Measurements from ENCODE around the gene VPS26C. TPM values are rescaled to one million over a fixed set of nuclear protein-coding genes. Genes with fewer than 3 reads are reported as not detected.

The VPS26C gene
- polyA plus RNA-seq, 2 of the 4 experiments (the other 2 are of a cell fraction), result 24.2 to 29.5 TPM

DNA sequence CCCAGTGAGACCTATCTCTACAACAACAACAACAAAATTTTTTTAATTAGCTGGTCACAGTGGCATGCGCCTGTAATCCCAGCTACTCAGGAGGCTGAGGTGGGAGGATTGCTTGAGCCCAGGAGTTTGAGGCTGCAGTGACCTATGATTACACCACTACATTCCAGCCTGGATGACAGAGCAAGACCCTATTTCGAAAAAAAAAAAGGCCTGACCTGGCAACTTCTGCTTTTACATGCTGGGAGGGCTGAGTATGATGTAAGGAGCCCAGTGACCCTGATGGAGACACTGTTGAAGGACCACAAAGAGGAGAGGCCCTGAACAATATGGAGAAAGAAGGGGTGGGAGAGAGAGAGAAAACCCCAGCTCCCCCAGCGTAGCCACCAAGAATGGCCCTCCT is 9.2 kb upstream of the VPS26C start:
- Histone ChIP-seq H3K4me3 (no peak overlapping the region), H3K4me1 (no peaks in the 10 kb centered on the region), H3K9me3 (no peaks in the 10 kb centered on the region), H3K27ac (no peak overlapping the region), H3K4me2 (no peak overlapping the region)
- FAIRE-seq, result no peak
- POLR2A ChIA-PET, result no interaction called here
- 82% methylated on average over 3 of the region's 3 CpGs for WGBS (ENCODE audit: missing lambda C conversion rate)
- CTCF ChIA-PET, result no interaction called here
- TF ChIP-seq ZNF302 (CRISPR knock-in tag; IDR thresholded peaks at IDR 0.05), result no peak
- TF ChIP-seq HDAC2 (IDR thresholded peaks at IDR 0.05), result no peak
- no peak for TF ChIP-seq MAZ (IDR thresholded peaks at IDR 0.05; ENCODE audit: borderline replicate concordance, low read depth, low read length)
- no peak for DNase-seq (ENCODE audit: low read depth in 1 of 2, low spot score in 1 of 2)
- ATAC-seq, result no peak

DNA sequence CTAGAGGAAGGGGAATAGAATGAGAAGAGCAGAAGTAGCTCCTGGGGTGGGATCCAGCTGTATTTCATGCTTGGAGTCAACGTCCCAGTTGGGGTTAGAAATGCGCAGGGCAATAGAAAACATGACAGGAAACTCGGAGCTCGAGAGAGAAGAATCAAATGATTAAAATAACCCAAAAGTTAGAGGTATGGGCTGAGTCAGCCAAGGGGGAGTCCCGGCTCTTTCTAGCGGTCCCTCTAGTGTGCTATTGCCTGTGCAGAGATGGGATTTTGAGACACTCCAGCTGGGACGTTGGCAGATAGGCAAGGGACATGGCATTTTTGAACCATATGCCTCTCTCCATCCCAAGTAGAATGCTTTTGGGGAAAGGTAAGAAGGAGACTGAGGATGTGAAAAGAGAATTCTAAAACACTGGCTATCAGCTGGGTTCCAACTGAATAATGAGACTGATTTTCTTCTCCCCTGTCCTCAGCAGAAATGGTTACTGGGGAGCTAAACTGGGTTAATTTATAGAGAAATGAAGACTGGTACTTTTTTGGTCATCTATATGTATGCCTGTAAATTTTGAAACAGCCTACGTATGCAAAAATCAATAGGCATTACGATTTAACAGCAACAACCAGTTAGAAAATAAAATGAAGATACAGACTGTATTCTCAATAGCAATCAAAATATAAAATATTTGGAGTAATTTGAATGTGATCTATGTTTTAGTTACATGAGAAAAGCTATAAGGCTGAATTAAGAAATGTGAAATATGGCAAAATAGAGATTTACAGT is 7.0 kb upstream of the VPS26C start:
- Histone ChIP-seq H3K4me1 (no peaks in the 10 kb centered on the region), H3K4me3 (no peak overlapping the region), H3K4me2 (0 out of 3 replicates have a peak overlapping the region, but pooled peaks have one; percentile 30), H3K9me3 (no peaks in the 10 kb centered on the region), H3K27ac (no peak overlapping the region)
- no peak for ATAC-seq
- CTCF ChIA-PET, result no interaction called here
- POLR2A ChIA-PET, result no interaction called here
- no peak for FAIRE-seq
- no peak for TF ChIP-seq FOSB (CRISPR knock-in tag; IDR thresholded peaks at IDR 0.05)
- TF ChIP-seq TFCP2L1 (CRISPR knock-in tag; IDR thresholded peaks at IDR 0.05), result no peak
- no peak for TF ChIP-seq ZC3H11A (IDR thresholded peaks at IDR 0.05)
- TF ChIP-seq KDM1A (IDR thresholded peaks at IDR 0.05; ENCODE audit: low read depth), result no peak
- TF ChIP-seq, protein P1, sequence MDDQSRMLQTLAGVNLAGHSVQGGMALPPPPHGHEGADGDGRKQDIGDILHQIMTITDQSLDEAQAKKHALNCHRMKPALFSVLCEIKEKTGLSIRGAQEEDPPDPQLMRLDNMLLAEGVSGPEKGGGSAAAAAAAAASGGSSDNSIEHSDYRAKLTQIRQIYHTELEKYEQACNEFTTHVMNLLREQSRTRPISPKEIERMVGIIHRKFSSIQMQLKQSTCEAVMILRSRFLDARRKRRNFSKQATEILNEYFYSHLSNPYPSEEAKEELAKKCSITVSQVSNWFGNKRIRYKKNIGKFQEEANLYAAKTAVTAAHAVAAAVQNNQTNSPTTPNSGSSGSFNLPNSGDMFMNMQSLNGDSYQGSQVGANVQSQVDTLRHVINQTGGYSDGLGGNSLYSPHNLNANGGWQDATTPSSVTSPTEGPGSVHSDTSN (IDR thresholded peaks at IDR 0.05), result no peak
- TF ChIP-seq NPAS2 (CRISPR knock-in tag; IDR thresholded peaks at IDR 0.05; ENCODE audit: borderline replicate concordance), result no peak
- no peak for TF ChIP-seq RFX5 (IDR thresholded peaks at IDR 0.05)
- TF ChIP-seq ESRRA (IDR thresholded peaks at IDR 0.05; ENCODE audit: borderline replicate concordance, low read length), result no peak
- 39% methylated on average over 9 of the region's 9 CpGs for WGBS (ENCODE audit: missing lambda C conversion rate)
- DNase-seq (ENCODE audit: low read depth in 1 of 2, low spot score in 1 of 2), result no peak

DNA sequence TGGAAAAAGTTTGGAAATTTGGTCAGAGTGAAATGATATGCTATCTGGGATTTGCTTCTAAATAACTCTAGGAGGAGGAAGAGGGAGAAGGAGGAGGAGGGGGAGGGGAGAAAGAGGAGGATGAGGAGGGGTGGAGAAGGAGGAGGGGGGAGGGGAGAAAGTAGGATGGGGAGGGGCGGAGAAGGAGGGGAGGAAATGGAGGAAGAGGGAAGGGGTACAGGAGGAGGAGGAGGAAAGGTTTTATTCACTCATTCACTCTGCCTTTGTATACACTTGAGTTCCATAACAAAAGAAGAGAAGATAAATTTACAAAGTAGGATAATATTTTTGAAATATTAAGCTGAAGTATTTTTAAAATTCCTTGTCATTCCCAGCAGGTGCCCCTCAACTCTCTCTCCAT is 6.3 kb upstream of the VPS26C start:
- FAIRE-seq (no peak), ATAC-seq (no peak), DNase-seq (ENCODE audit: low read depth in 1 of 2, low spot score in 1 of 2) (no peak)
- no peak overlapping the region for H3K4me3 ChIP-seq
- no CpG with 5 or more reads among the region's 1 CpG for WGBS (ENCODE audit: missing lambda C conversion rate)
- H3K4me1 ChIP-seq, result 0 out of 3 replicates have a peak, but pooled peaks cover 3% of the 10 kb centered on the region
- H3K4me2 ChIP-seq, result 0 out of 3 replicates have a peak overlapping the region, but pooled peaks have one; percentile 30
- ChIA-PET POLR2A (no interaction called here), CTCF (no interaction called here)
- no peak for TF ChIP-seq FOXS1 (CRISPR knock-in tag; IDR thresholded peaks at IDR 0.05)
- no peak for TF ChIP-seq ZNF302 (CRISPR knock-in tag; IDR thresholded peaks at IDR 0.05)
- TF ChIP-seq, protein P2, sequence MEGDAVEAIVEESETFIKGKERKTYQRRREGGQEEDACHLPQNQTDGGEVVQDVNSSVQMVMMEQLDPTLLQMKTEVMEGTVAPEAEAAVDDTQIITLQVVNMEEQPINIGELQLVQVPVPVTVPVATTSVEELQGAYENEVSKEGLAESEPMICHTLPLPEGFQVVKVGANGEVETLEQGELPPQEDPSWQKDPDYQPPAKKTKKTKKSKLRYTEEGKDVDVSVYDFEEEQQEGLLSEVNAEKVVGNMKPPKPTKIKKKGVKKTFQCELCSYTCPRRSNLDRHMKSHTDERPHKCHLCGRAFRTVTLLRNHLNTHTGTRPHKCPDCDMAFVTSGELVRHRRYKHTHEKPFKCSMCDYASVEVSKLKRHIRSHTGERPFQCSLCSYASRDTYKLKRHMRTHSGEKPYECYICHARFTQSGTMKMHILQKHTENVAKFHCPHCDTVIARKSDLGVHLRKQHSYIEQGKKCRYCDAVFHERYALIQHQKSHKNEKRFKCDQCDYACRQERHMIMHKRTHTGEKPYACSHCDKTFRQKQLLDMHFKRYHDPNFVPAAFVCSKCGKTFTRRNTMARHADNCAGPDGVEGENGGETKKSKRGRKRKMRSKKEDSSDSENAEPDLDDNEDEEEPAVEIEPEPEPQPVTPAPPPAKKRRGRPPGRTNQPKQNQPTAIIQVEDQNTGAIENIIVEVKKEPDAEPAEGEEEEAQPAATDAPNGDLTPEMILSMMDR (IDR thresholded peaks at IDR 0.05), result no peak
- no peak for TF ChIP-seq POLR2AphosphoS2 (conservative IDR thresholded peaks at IDR 0.05; ENCODE audit: low read length)
- TF ChIP-seq FOSB (CRISPR knock-in tag; IDR thresholded peaks at IDR 0.05), result no peak
- TF ChIP-seq EHMT2 (IDR thresholded peaks at IDR 0.05; ENCODE audit: low read depth), result no peak
- no peak for TF ChIP-seq JUN (IDR thresholded peaks at IDR 0.05)
- TF ChIP-seq RFX5 (IDR thresholded peaks at IDR 0.05), result no peak
- TF ChIP-seq, protein P3, sequence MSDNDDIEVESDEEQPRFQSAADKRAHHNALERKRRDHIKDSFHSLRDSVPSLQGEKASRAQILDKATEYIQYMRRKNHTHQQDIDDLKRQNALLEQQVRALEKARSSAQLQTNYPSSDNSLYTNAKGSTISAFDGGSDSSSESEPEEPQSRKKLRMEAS (IDR thresholded peaks at IDR 0.05), result no peak
- no peak for TF ChIP-seq HOXB5 (CRISPR knock-in tag; IDR thresholded peaks at IDR 0.05)
- no peak for TF ChIP-seq MAFK (IDR thresholded peaks at IDR 0.05; ENCODE audit: partially characterized antibody)
- TF ChIP-seq, protein P1 (IDR thresholded peaks at IDR 0.05), result no peak
- no peak overlapping the region for H3K27ac ChIP-seq
- no peaks in the 10 kb centered on the region for H3K9me3 ChIP-seq
